Mesothelial cell of epicardium (in vitro differentiated cells): ENCODE results near the gene SLC35F2. TPM values are rescaled to one million over a fixed set of nuclear protein-coding genes. Genes with fewer than 3 reads are reported as not detected.

Experiments
- DNase-seq, 2 experiments: peaks; one replicate each; pipeline ENCODE4 v3.0.0; 2021; ENCODE audit warnings: low spot score in 2 of 2; ENCODE audit not compliant: unreplicated experiment in 2 of 2
- H3K27ac Mint-ChIP-seq: 2 replicates; pipeline ENCODE4 v1.8.0; 2021; ENCODE audit warnings: mixed read lengths
- H3K27me3 Mint-ChIP-seq: 2 replicates; pipeline ENCODE4 v1.8.0; 2021; ENCODE audit warnings: low read depth, mixed read lengths
- H3K36me3 Mint-ChIP-seq: 2 replicates; pipeline ENCODE4 v1.8.0; 2021; ENCODE audit warnings: mixed read lengths
- H3K4me1 Mint-ChIP-seq: 2 replicates; pipeline ENCODE4 v1.8.0; 2021; ENCODE audit warnings: mixed read lengths
- H3K4me3 Mint-ChIP-seq: 2 replicates; pipeline ENCODE4 v1.8.0; 2021; ENCODE audit warnings: mild to moderate bottlenecking, moderate library complexity, mixed read lengths
- H3K9me3 Mint-ChIP-seq: 2 replicates; pipeline ENCODE4 v1.8.0; 2021; ENCODE audit warnings: mixed read lengths
- total RNA-seq: library from RNA; stranded (reverse); gene quantifications from 3 replicates; pipeline ENCODE4 v1.2.1, GENCODE V29; 2021
- TF ChIP-seq, protein P1 (sequence below): fragments of 200-600 bp; sonication (generic); IDR thresholded peaks from one replicate; pipeline ENCODE4 v1.5.0; 2021; ENCODE audit warnings: antibody characterized with exemption; ENCODE audit not compliant: unreplicated experiment

Gene SLC35F2
- total RNA-seq, 1 donor from 2014 or later, result 12.7 TPM

DNA sequence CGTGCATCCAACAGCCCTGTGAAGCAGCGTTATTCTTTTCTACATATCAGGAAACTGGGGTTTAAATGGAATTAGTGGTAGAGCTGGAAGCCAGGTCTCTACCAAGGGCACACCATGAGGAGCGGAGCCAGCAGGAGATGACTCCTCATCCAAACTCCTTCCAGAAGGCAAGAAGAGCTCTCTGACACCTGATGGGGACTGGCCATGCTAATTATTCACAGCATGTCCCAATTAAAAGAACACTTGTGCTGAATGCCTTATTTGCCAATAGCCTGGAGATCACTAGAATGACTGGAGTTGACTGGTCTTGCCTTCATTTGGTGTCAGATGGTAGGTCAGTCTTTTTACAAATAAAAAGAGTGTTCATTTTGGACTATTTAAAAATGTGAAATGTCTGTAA is 113.9 kb downstream of the SLC35F2 start:
- H3K27me3 Mint-ChIP-seq, result no peaks in the 10 kb centered on the region
- H3K4me3 Mint-ChIP-seq, result no peak overlapping the region
- DNase-seq, result no peak
- peaks cover 4% of the 10 kb centered on the region for H3K4me1 Mint-ChIP-seq
- TF ChIP-seq, protein P1, sequence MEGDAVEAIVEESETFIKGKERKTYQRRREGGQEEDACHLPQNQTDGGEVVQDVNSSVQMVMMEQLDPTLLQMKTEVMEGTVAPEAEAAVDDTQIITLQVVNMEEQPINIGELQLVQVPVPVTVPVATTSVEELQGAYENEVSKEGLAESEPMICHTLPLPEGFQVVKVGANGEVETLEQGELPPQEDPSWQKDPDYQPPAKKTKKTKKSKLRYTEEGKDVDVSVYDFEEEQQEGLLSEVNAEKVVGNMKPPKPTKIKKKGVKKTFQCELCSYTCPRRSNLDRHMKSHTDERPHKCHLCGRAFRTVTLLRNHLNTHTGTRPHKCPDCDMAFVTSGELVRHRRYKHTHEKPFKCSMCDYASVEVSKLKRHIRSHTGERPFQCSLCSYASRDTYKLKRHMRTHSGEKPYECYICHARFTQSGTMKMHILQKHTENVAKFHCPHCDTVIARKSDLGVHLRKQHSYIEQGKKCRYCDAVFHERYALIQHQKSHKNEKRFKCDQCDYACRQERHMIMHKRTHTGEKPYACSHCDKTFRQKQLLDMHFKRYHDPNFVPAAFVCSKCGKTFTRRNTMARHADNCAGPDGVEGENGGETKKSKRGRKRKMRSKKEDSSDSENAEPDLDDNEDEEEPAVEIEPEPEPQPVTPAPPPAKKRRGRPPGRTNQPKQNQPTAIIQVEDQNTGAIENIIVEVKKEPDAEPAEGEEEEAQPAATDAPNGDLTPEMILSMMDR, result no peak
- no peaks in the 10 kb centered on the region for H3K36me3 Mint-ChIP-seq
- H3K27ac Mint-ChIP-seq, result no peak overlapping the region
- H3K9me3 Mint-ChIP-seq, result peaks cover 10% of the 10 kb centered on the region

DNA sequence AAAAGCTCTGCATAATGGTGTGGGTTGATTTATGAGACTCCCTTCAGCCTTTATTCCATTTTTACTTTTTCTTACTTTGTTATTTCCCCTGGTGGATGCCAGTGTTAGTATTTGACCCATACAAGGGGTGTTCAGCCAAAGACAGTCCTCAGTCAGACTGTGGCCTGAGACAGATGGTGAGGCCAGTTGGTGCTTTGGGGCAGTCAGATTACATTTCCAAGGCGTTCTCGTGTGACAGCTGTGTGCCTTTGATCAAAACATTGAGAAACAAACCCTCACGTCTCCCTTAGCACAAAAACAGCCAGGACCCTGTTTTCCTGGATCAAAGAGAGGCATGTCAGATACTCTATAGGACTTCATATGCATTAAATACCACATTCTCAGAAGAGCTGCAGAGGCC is 115.4 kb downstream of the SLC35F2 start:
- TF ChIP-seq, protein P1, result no peak
- Mint-ChIP-seq H3K9me3 (peaks cover 22% of the 10 kb centered on the region), H3K4me1 (peaks cover 4% of the 10 kb centered on the region), H3K4me3 (no peak overlapping the region), H3K27me3 (no peaks in the 10 kb centered on the region), H3K36me3 (peaks cover 3% of the 10 kb centered on the region), H3K27ac (peak overlapping the region; percentile 13)
- no peak for DNase-seq

DNA sequence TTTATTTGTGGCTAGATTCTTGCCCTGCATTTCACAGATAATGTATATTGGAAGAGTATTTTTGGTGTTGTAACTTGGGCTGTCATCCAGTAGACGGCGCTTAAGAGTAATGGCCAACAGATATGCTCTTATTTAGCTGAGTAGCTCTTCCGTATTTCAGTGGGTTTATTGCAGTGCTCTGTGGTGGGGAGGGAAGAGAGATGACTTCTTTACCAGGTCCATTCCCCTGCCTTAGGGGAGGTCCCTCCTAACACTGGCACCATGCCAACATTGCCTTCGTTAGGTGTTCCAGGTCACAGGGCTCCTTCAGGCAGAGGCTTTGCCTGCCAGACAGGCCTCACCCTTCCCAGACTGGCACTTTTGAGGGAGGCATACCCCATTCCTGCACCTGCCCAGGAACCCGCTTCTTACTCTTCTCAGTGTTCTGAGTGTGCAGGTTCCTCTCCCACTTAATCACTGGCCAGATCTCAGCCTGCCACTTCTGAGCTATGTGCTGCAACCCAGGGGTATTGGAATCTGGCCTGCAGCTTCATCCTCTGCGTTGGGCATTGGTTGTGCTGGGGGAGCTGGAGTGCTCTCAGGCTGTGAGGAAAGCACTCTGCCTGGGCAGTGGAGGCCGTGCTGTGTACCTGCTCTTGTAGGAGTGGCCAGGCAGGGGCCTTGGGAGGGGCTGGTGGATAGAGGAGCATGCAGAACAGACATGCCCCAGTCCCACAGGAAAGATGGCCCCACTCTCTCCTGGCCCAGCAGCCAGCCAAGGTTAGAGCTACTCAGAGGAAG is 117.4 kb downstream of the SLC35F2 start:
- no peaks in the 10 kb centered on the region for H3K27me3 Mint-ChIP-seq
- DNase-seq, result no peak
- peaks cover 22% of the 10 kb centered on the region for H3K9me3 Mint-ChIP-seq
- TF ChIP-seq, protein P1, result peak; percentile 29
- H3K4me3 Mint-ChIP-seq, result no peak overlapping the region
- H3K27ac Mint-ChIP-seq, result no peak overlapping the region
- peaks cover 3% of the 10 kb centered on the region for H3K36me3 Mint-ChIP-seq
- peaks cover 7% of the 10 kb centered on the region for H3K4me1 Mint-ChIP-seq

Other genes starting within 250 kb of the SLC35F2 start
- gene SLN, start 146.7 kb downstream of the SLC35F2 start, total RNA-seq, result not detected in 3 replicates
- 0.36 to 0.41 TPM in 2 of 3 replicates, not detected in the other for gene RAB39A, start 69.7 kb upstream of the SLC35F2 start, total RNA-seq
- gene CUL5, start 150.1 kb upstream of the SLC35F2 start, total RNA-seq, result 51.7 to 52.6 TPM (median 51.8 TPM) in 3 replicates